Ovary (tissue), 9 donors: Measurements from ENCODE around the gene C2orf74. TPM values are rescaled to one million over a fixed set of nuclear protein-coding genes. Genes with fewer than 3 reads are reported as not detected.
"Not testable (repeated sequence)": the region's sequence is repeated elsewhere in the genome, so short reads cannot be mapped to it uniquely, and the experiment has no call there.

Experiments
- DNase-seq, 5 donors: peaks; one replicate each; pipeline ENCODE4 v3.0.0-alpha.2; 2019 to 2020
- H3K27ac ChIP-seq, 2 donors: fragments of 200-600 bp; one replicate each; pipeline versions ENCODE4 v1.5.1 to v1.8.0; 2019 to 2022
- H3K27me3 ChIP-seq: fragments of 200-600 bp; one replicate; pipeline ENCODE4 v1.8.0; 2022
- H3K36me3 ChIP-seq: fragments of 200-600 bp; sonication (generic); one replicate; pipeline ENCODE4 v1.5.1; 2019
- H3K4me1 ChIP-seq: one replicate; pipeline ENCODE4 v1.8.1; 2013; ENCODE audit warnings: mild to moderate bottlenecking, moderate library complexity; ENCODE audit not compliant: insufficient read depth
- H3K4me3 ChIP-seq: fragments of 200-600 bp; sonication (generic); one replicate; pipeline ENCODE4 v1.5.1; 2017
- H3K9me3 ChIP-seq, 2 donors: fragments of 200-600 bp in 1 of 2; sonication (generic) in 1 of 2; one replicate each; pipeline versions ENCODE4 v1.5.1 to v1.8.1; 2013 to 2019; ENCODE audit warnings: mild to moderate bottlenecking in 1 of 2, moderate library complexity in 1 of 2
- EP300 ChIP-seq: sonication (generic); formaldehyde crosslinking; IDR thresholded peaks from one replicate; pipeline ENCODE4 v1.6.1; 2017; ENCODE audit warnings: antibody characterized with exemption
- POLR2A ChIP-seq: fragments of 450-650 bp; IDR thresholded peaks from one replicate; pipeline ENCODE4 v1.6.1; 2017; ENCODE audit warnings: antibody characterized with exemption, mild to moderate bottlenecking, moderate library complexity
- WGBS, 3 donors: extraction: QIAGEN DNeasy Blood & Tissue Kit in 1 of 3; methylation state at CpG; one replicate each; pipeline versions ENCODE4 v1.1.5 to v1.1.7; 2013 to 2017; 5-methylcytosine and 5-hydroxymethylcytosine counted together
- intact Hi-C, 4 donors: fragments of 100-400 bp; cut with DNase I; formaldehyde crosslinking; loops; one replicate each; pipeline versions ENCODE4 v1.11.0 to v1.15.1; 2022 to 2023
- polyA plus RNA-seq, 2 donors: library from polyadenylated mRNA; stranded (reverse); fragments of 200-250 nt in 1 of 2; fragments of 350-450 nt in 1 of 2; fragmentation: Illumina TruSeq in 1 of 2; extraction: RNeasy Lipid Tissue Mini Kit (QIAGEN cat#74804) in 1 of 2; gene quantifications; one replicate each; pipeline ENCODE4 v1.2.3, GENCODE V29; 2013 to 2014
- total RNA-seq, 7 donors: library from RNA; depleted of rRNA in 2 of 7; stranded (reverse); fragments of >200 nt in 2 of 7; fragmentation: NEBNext Ultra II Directional in 3 of 7; extraction: Animal tissue kit (Norgen Biotek cat#: 25700) in 3 of 7; gene quantifications; one replicate each; pipeline versions ENCODE4 v1.1.0 to v1.2.4, GENCODE V29; 2016 to 2023
- TF ChIP-seq, protein P1 (sequence below), 3 donors: fragments of 450-650 bp in 2 of 3; fragments of 200-600 bp in 1 of 3; IDR thresholded peaks; one replicate each; pipeline versions ENCODE4 v1.5.1 to v1.8.0; 2016 to 2022; ENCODE audit warnings: antibody characterized with exemption in 3 of 3, mild to moderate bottlenecking in 1 of 3
- donor health status: DM: no; HTN: no; CAD: no; lungs with moderate emphysema.
- donor health status: DM: no; HTN: no; CAD: no.
- donor health status: Bipolar disorder and iron deficiency.
- donor health status: DM: yes; HTN: yes; CAD: no.
- donor health status: DM: no; HTN: no; CAD: no.
- donor health status: DM: yes; HTN: yes; CAD: no.

C2orf74 gene
- total and polyA plus RNA-seq, 9 donors: 8.6 to 36.7 (median 18.5) TPM

DNA sequence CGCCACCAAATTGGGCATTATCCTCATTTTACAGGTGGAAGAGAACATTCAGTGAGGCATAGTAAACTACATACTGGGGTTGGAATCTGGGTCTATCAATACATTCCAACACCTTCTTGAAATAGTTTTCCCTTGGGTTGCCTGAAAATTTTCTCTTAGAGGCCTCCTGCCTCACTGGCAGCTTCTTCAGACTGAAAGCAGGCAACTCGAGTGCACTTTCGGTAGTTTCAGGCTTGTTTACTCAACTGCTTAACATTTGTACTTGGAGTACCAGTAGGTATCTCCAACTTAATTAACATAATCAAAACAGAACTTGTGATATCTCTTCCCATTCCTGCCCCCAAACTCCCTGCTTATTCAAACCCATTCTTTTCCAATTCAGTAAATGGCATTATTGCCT, 36.2 kb upstream of the C2orf74 start:
- intact Hi-C loops: no loop called here
- no peaks in the 10 kb centered on the region for H3K27me3 ChIP-seq
- no peak for DNase-seq
- TF ChIP-seq EP300: no peak
- no peak for TF ChIP-seq POLR2A
- TF ChIP-seq, protein P1, sequence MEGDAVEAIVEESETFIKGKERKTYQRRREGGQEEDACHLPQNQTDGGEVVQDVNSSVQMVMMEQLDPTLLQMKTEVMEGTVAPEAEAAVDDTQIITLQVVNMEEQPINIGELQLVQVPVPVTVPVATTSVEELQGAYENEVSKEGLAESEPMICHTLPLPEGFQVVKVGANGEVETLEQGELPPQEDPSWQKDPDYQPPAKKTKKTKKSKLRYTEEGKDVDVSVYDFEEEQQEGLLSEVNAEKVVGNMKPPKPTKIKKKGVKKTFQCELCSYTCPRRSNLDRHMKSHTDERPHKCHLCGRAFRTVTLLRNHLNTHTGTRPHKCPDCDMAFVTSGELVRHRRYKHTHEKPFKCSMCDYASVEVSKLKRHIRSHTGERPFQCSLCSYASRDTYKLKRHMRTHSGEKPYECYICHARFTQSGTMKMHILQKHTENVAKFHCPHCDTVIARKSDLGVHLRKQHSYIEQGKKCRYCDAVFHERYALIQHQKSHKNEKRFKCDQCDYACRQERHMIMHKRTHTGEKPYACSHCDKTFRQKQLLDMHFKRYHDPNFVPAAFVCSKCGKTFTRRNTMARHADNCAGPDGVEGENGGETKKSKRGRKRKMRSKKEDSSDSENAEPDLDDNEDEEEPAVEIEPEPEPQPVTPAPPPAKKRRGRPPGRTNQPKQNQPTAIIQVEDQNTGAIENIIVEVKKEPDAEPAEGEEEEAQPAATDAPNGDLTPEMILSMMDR (IDR thresholded peaks at IDR 0.05): no peak
- 72 to 79% (median 77%) methylated on average over 3 of the region's 3 CpGs for WGBS, 3 donors
- H3K36me3 ChIP-seq: no peaks in the 10 kb centered on the region
- no peaks in the 10 kb centered on the region for H3K9me3 ChIP-seq
- H3K4me1 ChIP-seq: no peaks in the 10 kb centered on the region
- H3K4me3 ChIP-seq: no peak overlapping the region
- no peak overlapping the region for H3K27ac ChIP-seq

DNA sequence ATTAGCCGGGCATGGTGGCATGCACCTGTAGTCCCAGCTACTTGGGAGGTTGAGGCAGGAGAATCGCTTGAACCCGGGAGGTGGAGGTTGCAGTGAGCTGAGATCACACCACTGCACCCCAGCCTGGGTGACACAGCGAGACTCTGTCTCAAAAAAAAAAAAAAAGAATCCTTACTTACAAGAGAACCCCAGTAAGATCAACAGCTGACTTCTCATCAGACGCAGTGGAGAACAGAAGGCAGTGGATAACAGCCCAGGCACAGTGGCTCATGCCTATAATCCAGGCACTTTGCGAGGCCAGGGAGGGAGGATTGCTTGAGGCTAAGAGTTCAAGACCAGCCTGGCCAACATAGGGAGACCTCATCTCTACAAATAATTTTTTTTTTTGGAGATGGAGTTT, 33.9 kb upstream of the C2orf74 start:
- DNase-seq, H3K27me3 ChIP-seq, H3K4me3 ChIP-seq, H3K36me3 ChIP-seq, H3K27ac ChIP-seq, intact Hi-C loops, H3K4me1 ChIP-seq, H3K9me3 ChIP-seq: not testable (repeated sequence)
- 92 to 98% (median 95%) methylated on average over 6 of the region's 6 CpGs for WGBS, 3 donors

DNA sequence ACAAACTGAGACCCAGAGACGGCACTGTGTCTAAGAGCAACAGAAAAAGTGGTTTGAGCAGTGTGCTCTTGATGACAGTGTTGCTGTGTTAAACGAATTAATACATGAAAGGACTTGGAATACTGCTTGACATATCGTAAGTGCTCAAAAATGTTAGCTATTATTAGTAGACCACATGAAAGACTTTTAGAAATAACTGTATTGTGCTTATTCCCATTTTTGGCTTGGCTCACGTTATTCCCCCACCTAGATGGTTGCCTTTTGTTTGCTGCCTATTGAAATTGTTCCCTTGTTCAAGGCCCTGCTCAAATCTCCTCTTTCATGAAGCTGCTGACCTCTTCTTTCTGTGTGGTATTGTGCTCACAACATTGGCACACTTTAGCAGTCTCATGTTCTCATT, 27.8 kb upstream of the C2orf74 start:
- no peaks in the 10 kb centered on the region for H3K36me3 ChIP-seq
- no peak for DNase-seq
- TF ChIP-seq POLR2A (no peak), EP300 (no peak)
- TF ChIP-seq, protein P1 (IDR thresholded peaks at IDR 0.05): no peak
- H3K9me3 ChIP-seq: no peaks in the 10 kb centered on the region
- WGBS, 3 donors: 51 to 57% (median 52%) methylated on average over 4 of the region's 4 CpGs
- no peaks in the 10 kb centered on the region for H3K4me1 ChIP-seq
- H3K27me3 ChIP-seq: no peaks in the 10 kb centered on the region
- H3K27ac ChIP-seq: no peak overlapping the region
- intact Hi-C loops: no loop called here
- no peak overlapping the region for H3K4me3 ChIP-seq

DNA sequence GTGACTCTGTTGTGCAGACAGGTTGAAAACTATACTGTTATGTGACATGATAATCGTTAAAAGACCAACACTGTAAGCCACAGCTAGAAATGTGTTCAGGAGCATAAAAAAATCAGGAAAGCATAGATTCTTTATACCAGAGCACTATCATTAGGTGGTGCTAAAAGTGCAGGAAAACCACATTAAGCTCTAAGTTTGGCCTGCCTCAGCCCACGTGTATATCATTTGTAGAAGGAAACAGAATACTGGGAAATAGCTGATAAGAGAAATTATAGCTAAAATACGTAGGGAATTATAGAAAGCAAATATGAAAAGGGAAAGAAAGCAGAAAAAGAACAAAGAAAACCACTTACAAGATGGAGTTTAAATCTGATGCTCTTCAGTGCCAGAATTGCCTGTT, 26.5 kb upstream of the C2orf74 start:
- Histone ChIP-seq H3K27me3 (no peaks in the 10 kb centered on the region), H3K36me3 (no peaks in the 10 kb centered on the region), H3K27ac (no peak overlapping the region), H3K9me3 (no peaks in the 10 kb centered on the region), H3K4me3 (no peak overlapping the region), H3K4me1 (no peaks in the 10 kb centered on the region)
- peak in 1 of 5 donors; percentile 21 for DNase-seq
- WGBS, 3 donors: 1 to 6% (median 2%) methylated on average over 3 of the region's 3 CpGs
- intact Hi-C loops: no loop called here
- TF ChIP-seq POLR2A (no peak), EP300 (no peak)
- TF ChIP-seq, protein P1 (IDR thresholded peaks at IDR 0.05): no peak

DNA sequence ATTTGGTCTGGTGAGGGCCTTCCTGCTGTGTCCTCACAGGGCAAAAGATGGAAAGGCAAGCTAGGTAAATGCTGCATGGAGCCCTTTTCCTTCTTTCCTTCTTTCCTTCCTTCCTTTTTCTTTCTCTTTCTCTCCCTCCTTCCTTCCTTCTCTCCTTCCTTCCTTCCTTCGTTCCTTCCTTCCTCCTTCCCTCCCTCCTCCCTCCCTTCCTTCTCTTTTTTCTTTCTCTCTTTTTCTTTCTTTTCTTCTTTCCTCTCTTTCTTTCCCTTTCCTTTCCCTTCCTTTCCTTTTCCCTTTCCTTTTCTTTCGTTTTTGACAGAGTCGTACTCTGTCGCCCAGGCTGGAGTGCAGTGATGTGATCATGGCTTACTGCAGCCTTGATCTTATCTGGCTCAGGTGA, 23.1 kb upstream of the C2orf74 start:
- no peak overlapping the region for H3K27ac ChIP-seq
- 82 to 91% (median 88%) methylated on average over 4 of the region's 4 CpGs for WGBS, 3 donors
- no peaks in the 10 kb centered on the region for H3K9me3 ChIP-seq
- TF ChIP-seq POLR2A (no peak), EP300 (no peak)
- TF ChIP-seq, protein P1 (IDR thresholded peaks at IDR 0.05): no peak
- no peak overlapping the region for H3K4me3 ChIP-seq
- intact Hi-C loops: no loop called here
- no peak for DNase-seq
- H3K27me3 ChIP-seq: no peaks in the 10 kb centered on the region
- H3K4me1 ChIP-seq: no peaks in the 10 kb centered on the region
- H3K36me3 ChIP-seq: no peaks in the 10 kb centered on the region
